HG02642 (cell line): Measurements from ENCODE around the gene SLC35G2.
"Not testable (repeated sequence)": the region's sequence is repeated elsewhere in the genome, so short reads cannot be mapped to it uniquely, and the experiment has no call there.

Experiments
- ATAC-seq: cut with Tn5 transposase; IDR thresholded peaks from one replicate; pipeline ENCODE4 v1.9.1; 2021; ENCODE audit warnings: mild to moderate bottlenecking; ENCODE audit not compliant: unreplicated experiment, poor library complexity

The SLC35G2 gene

DNA sequence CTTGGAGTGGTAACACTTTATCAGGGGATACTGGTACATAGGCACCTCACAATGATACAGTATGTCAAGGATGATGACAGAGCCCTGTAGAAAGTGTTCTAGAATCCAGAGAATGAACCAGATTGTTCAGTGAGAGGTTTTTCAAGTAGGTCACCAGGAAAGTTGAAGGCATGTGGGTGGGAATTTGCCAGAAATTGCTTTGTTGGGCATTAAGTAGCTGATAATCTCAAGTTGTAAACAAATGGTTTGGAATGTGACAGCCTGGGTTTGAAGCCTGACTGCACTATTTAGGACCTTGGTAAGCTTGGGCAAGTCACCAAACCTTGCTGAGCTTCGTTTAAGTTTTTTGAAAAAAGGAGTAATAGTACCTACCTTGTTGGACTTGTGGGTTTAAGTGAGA is 12.5 kb downstream of the SLC35G2 start:
- no peak for ATAC-seq

GRCh38 chr3:136835089-136835812 is 16.3 kb downstream of the SLC35G2 start:
- ATAC-seq, result no peak

DNA sequence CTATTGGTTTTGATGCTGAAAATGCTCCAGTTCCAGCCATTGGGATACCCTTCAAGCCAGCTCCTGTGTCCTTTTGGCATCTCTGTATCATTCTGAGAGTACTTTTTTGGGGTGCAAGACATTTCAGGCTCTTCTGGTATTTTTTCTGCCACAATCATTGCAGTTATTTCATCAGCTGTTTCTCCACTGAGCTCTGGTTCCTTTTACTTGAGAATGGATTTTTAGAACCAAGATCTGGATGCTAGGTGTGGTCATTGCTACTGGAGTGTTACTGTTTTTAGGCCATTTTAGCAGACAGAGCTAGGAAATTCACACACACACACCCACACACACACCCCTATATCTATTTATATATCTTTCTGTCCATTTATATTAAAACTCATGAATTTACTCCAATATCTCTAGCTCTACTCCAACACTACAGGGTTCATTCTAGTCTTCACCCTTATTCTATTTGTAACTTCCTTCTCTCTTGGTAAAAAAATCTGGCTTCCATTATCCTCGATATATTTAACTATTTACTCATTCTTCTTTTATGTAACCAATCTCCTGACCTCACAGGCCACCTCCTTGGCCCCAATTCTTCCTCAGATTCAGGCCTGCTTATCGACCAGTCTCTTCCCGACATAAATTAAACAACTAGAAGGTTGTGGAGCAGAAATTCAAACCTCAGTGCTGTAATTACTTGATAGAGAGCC is 17.0 kb downstream of the SLC35G2 start:
- no peak for ATAC-seq

DNA sequence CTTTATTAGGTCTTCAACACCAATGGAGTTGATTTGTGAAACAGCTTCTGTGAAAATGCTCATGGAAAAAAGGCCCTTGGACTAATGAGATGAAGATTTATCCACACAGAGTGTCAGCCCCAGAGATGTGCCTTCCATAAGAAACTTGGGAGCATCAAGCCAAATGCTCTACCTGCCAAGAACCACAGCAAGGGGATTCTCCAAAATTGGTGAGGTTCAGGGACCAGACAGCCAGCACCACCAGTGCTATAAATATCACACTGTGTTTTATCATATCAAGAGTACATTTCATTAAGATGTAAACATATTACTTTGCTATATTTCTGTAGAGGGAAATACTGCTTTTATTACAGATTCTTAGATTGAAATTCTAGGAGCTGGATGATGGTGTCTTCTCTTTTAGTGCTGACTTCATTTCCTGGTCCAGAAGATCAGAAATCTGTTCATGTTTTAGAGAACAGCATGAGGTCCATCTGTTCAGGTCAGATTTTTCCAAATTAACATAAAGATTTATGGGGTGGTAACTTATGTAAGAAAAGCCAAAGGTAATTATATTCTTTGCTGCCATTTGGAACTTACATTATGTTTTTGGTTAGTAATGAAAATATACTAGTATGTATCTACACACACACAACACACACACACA is 17.7 kb downstream of the SLC35G2 start:
- ATAC-seq, result no peak

DNA sequence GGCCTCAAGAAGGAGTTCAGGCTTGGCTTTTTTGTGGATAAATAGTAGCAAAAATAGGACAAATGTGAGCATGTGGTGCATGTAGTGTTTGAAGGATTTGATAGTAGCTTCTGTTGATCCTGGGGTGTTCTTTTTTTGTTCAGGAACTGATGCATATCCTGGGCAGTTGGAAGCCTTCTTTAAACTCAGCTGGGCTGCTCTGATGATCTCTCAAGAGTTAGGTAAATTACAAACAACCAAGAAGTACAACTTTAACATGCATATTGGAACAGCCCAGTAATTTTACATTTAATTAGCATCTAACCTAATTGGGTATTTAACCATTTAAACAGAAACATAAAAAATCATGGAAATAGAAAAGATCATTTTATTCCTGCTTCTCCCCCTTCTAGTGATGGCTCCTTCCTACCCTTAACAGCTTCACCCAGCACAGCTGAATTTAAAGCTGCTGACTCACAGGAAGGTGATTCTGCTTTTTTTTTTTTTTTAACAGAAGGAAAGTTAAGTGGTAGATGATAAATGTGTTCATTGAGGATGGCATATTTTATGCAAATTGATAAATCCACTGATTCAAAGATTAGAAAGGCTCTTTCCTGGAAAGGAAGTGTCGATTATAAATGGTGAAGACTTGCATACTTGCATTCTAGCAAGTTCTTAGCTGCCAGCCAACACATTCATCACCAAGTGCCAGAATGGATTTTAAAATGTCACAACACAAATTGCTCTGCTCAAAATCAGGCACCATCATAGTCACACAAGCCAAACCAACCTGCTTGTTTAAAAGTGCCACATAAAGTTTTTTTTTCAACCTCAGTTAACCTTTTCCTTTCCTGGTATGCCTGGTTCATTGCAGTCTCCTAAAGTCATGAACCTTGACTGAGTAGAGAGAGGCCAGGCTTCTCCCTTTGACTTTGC is 20.0 kb downstream of the SLC35G2 start:
- no peak for ATAC-seq

DNA sequence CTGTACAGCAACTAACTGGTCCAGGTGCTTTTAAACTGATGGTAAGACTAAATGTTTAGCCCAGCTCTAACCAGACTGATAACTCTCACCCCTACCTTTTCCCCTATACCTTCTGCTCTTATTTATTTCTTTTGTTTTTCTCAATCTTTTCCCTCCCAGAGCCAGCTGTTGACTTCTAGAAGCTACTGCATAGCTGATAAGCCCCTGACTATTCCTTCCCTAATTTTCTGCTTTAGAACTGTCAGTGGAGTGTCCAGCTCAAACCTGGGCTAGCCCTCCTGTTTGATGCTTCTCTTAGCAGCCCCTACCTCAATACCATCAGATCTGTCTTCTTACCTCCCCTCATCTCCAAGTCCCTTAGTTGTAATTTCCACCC is 20.6 kb downstream of the SLC35G2 start:
- ATAC-seq, result no peak

DNA sequence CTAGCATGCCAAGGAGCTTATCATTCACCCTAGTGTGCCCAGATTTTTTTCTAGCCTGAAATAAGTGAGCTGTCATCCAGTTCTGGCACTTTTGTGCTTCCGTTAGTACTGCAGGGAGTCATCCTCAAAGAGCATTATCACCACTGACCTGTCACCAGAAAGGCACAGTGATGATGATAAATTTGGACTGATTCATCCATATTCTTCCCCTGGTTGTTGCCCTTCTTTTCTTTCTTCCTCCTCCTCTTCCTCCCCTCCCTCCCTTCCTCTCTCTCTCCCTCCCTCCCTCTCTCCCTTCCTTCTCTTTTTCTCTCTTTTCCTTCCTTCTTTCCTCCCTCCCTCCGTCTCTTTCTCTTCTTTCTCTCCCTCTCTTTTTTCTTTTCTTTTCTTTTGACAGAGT is 21.3 kb downstream of the SLC35G2 start:
- ATAC-seq, result no peak

- ATAC-seq, result no peak
Observed at GRCh38 chr3:136842294-136842693, 23.4 kb downstream of the SLC35G2 start.

DNA sequence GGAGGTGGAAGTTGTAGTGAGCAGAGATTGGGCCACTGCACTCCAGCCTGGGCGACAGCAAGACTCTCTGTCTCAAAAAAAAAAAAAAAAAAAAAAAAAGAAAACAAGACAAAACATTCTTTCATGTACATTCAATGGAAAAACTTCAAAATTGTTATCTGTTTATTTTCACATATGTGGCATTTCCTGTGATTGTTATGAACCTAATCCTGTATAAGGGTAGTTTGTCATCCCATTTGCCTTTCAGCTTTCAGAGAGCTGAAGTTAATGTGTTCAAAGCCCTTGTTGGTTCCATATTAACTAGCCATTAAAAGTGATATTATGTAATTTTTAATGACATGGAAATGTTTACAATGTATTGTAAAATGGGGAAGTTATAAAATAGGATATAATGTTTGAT is 25.8 kb downstream of the SLC35G2 start:
- no peak for ATAC-seq

DNA sequence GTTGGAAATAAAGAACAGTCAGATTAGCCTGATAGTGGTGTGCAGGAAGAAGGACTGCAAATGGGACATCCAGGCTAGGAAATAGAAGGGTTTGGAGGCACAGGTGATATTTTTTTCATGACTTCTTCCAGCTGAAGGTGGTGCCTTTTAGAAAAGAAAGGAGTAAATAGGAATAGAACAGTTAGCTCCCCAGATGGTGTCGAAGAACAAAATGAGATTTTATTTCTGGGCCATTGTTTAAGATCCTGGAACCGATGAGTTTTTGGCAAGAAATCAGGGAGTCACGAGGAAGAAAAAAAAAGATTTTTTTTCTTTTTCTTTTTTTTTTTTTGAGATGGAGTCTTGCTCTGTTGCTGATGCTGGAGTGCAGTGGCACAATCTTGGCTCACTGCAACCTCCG is 33.3 kb downstream of the SLC35G2 start:
- no peak for ATAC-seq

DNA sequence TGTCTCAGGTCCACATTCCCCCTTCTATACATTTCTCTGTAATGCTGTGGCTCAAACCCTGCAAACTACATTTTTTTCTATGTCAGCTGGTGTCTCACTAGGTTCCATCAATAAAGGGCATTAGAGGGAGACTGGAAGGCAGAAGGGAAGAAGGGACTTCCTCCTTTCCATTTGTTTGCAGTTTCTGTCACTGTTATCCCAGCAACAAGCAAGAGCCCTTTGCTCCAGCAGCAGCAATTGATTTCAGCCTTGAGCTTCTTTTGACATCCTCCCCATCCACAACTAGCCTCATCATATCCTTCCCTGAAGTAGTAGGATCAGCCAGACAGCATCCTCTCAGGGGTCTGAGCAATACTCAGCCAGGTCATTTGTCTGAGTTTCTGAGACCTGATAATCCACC is 37.7 kb downstream of the SLC35G2 start:
- no peak for ATAC-seq

DNA sequence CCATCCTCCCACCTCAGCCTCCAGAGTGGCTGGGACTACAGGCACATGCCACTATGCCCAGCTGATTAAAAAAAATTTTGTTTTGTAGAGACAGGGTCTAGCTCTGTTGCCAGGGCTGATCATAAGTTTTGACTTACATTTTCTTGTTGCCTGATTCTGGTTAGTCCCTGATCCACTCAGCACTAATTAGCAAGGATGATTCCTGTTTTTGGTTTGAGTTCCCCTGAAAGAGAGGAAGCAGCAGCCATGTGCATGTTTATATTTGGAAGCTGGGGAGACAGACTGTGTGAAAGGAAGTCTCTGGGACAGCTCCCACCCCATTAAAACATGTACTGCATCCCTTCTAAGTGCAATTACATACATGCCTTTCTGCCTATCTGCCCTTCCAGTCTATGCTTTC is 39.5 kb downstream of the SLC35G2 start:
- no peak for ATAC-seq

DNA sequence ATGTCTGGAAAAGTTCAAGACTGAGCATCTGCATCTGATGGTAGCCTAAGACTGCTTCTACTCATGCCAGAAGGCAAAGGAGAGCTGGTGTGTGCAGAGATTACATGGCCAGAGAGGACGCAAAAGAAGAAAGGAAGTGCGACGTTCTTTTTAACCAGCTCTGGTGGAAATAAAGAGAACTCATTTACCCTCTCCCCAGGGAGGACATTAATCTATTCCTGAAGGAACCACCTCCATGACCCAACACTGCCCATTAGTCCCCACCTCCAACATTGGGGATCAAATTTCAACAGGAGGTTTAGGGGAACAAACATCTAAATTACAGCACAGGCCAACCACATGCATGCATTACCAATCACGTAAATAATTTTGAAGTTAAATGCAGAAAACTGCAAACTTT is 41.6 kb downstream of the SLC35G2 start:
- no peak for ATAC-seq

DNA sequence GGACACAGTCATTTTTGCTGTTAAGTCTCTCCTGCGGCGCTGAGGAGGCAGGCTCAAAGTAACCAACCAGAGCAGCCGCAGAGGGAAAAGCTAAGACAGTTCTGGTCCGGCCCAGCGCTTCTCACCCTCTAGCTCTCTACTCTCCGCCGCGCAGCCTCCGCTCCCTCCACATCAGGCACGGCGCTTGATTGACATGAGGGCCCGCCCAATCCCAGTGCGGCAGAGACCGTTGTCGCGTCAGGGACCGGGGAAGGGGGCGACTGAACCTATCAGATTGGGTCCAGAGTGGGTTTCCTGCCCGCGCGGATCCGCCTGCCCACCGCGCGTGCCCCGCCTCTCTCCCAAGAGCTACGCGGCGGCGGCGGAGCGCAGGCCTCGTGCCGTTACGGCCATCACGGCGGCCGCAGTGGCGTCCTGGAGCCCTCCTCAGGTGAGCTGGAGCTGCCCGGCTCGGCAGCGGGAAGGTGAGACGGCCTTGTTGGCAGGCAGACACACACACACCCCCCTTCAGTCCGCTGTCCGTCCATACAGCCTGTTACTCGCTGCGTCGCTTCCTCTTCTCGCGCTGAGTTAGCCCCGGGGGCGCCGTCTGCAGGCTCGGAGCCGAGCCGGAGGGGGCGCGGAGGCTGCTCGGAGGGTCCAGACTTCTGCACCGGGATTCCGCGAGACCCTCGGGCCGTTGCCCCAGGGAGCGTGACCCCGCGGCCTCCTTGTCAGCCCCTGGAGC is 43.1 kb downstream of the SLC35G2 start, which contains the start of gene NCK1:
Gene NCK1, plus strand, starts transcription at position 319 of the 727 bp plus-strand sequence. CDS start 65,794 bp downstream, outside the sequence.
- ATAC-seq, result peak; percentile 96

DNA sequence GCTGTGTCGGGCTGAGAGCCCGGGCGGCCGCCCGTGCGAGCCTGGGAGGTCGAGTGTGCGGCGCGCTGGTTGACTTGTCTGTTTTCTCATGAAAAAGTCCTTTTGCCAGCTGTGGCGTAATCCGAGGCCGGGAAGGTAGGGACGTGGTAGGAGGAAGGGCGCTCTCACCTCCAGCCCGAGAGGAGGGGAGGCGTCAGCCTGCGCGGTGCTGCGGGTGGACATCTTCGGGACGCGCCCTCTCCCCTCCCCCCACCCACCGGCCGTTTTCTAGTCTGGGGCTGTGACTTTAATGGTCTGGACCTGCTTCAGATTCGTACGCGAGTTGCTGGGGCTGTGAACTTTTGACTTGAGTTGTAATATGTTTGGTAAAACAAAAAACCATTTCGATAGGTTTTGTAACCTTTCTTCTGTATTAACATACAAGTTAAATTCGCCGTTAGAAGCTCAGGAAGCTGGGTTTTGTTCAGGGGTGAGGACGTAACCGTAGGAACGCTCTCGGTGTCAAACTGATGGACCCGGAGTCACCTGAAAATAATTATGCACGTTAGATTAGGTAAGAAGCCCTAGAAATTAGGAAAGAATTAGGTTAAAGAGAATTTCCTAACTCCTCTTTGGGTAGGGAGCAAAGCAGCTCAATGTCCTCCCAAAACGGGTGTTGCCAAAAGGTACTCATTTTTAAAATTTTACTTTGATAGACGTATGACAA is 43.8 kb downstream of the SLC35G2 start:
- peak; percentile 24 for ATAC-seq

DNA sequence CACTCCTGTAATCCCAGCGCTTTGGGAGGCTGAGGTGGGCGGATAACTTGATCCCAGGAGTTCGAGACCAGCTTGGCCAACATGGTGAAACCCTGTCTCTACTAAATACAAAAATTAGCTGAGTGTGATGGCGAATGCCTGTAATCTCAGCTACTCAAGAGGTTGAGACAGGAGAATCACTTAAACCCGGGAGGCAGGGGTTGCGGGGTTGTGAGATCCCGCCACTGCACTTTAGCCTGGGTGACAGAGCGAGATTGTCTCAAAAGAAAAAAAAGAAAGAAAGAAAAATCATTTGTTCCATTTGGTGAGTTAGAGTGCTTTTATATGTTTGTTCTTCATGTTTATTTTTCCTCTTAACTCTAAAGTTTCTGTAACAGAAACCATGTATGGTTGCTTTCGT is 50.4 kb downstream of the SLC35G2 start:
- ATAC-seq, result no peak

DNA sequence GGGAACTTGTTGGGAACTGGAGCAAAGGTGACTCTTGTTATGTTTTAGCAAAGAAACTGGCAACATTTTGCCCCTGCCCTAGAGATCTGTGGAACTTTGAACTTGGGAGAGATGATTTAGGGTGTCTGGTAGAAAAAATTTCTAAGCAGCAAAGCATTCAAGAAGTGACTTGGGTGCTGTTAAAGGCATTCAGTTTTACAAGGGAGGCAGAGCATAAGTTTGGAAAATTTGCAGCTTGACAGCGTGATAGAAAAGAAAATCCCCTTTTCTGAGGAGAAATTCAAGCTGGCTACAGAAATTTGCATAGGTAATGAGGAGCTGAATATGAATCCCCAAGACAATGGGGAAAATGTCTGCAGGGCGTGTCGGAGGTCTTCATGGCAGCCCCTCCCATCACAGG is 53.3 kb downstream of the SLC35G2 start:
- ATAC-seq, result not testable (repeated sequence)

DNA sequence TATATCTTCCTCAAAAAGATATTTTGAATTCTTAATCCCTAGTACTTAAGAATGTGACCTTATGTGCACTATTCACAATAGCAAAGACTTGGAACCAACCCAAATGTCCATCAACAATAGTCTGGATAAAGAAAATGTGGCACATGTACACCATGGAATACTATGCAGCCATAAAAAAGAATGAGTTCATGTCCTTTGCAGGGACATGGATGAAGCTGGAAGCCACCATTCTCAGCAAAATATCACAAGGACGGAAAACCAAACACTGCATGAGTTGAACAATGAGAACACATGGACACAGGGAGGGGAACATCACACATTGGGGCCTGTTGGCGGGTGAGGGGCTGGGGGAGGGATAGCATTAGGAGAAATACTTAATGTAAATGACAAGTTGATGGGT is 60.6 kb downstream of the SLC35G2 start:
- not testable (repeated sequence) for ATAC-seq

DNA sequence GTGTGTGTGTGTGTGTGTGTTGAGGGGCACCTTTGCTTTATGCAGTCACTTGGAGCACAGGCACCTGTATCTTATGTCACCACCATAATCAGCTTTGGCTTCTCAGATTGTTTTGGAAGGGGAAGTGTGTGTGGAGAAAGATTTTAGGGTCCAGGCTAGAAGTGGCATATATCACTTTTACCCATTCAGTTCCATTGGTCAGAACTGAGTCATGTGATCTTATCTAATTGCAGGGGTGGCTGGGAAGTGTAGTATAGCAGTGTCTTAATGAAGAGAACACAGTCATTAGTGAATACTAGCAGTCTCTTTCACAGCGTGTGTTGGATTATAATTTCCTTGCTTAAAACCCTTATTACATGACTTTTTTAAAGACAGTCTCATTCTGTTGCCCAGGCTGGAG is 63.6 kb downstream of the SLC35G2 start:
- no peak for ATAC-seq
